ENCODE data around the gene DCTD. TPM values are rescaled to one million over a fixed set of nuclear protein-coding genes. Genes with fewer than 3 reads are reported as not detected.

DCTD gene
- total and polyA plus RNA-seq, 2 of the 13 experiments (the other 11 are each of a cell fraction or from before 2014, with no cell fraction given): 85.1 to 95.3 TPM

GRCh38 chr4:182916483-182917181 is 554 bp downstream of the DCTD start (continued):
- TF ChIP-seq ZBTB40 (IDR thresholded peaks at IDR 0.05) (no peak), ZBTB40 (CRISPR knock-in tag; IDR thresholded peaks at IDR 0.05) (0 out of 2 replicates have a peak, but pooled peaks have one; percentile 33), ARNTL (CRISPR knock-in tag; IDR thresholded peaks at IDR 0.05) (no peak), ZNF703 (CRISPR knock-in tag; IDR thresholded peaks at IDR 0.05; ENCODE audit: borderline replicate concordance) (0 out of 2 replicates have a peak, but pooled peaks have one; percentile 16), THYN1 (CRISPR knock-in tag; IDR thresholded peaks at IDR 0.05; ENCODE audit: borderline replicate concordance, low read depth) (no peak), CEBPB (IDR thresholded peaks at IDR 0.05; ENCODE audit: borderline replicate concordance, low read depth, low read length) (no peak), NR2F1 (CRISPR knock-in tag; IDR thresholded peaks at IDR 0.05) (no peak), ZNF503 (CRISPR knock-in tag; IDR thresholded peaks at IDR 0.05) (no peak), ZNF615 (CRISPR knock-in tag; IDR thresholded peaks at IDR 0.05; ENCODE audit: borderline replicate concordance) (no peak), RFX3 (CRISPR knock-in tag; IDR thresholded peaks at IDR 0.05) (no peak), CERS6 (CRISPR knock-in tag; IDR thresholded peaks at IDR 0.05) (no peak), ZSCAN21 (CRISPR knock-in tag; IDR thresholded peaks at IDR 0.05; ENCODE audit: borderline replicate concordance) (0 out of 2 replicates have a peak, but pooled peaks have one; percentile 41), ZNF256 (CRISPR knock-in tag; conservative IDR thresholded peaks at IDR 0.05) (no peak), ZBTB14 (CRISPR knock-in tag; IDR thresholded peaks at IDR 0.05) (no peak), ZNF549 (CRISPR knock-in tag; IDR thresholded peaks at IDR 0.05) (no peak), ZFP37 (CRISPR knock-in tag; IDR thresholded peaks at IDR 0.05; ENCODE audit: borderline replicate concordance) (no peak)

All from HepG2 (cell line).